Posterior cingulate gyrus (tissue), 11 donors: ENCODE data around the gene COX8C.

Source experiments
- DNase-seq, 10 donors: peaks; one replicate each; pipeline versions ENCODE4 v3.0.0 to v3.0.0-alpha.2; 2020 to 2021; ENCODE audit warnings: mixed read lengths in 3 of 10
- intact Hi-C: fragments of 100-400 bp; cut with DNase I; formaldehyde crosslinking; loops from one replicate; pipeline ENCODE4 v1.15.1; 2023

COX8C gene

GRCh38 chr14:93319958-93320357, 27.0 kb upstream of the COX8C start:
- intact Hi-C loops: no loop called here

GRCh38 chr14:93320489-93320888, 26.5 kb upstream of the COX8C start:
- intact Hi-C loops: no loop called here
- DNase-seq: no peak

More at GRCh38 chr14:93319958-93320357, 27.0 kb upstream of the COX8C start:
- no peak for DNase-seq

DNA sequence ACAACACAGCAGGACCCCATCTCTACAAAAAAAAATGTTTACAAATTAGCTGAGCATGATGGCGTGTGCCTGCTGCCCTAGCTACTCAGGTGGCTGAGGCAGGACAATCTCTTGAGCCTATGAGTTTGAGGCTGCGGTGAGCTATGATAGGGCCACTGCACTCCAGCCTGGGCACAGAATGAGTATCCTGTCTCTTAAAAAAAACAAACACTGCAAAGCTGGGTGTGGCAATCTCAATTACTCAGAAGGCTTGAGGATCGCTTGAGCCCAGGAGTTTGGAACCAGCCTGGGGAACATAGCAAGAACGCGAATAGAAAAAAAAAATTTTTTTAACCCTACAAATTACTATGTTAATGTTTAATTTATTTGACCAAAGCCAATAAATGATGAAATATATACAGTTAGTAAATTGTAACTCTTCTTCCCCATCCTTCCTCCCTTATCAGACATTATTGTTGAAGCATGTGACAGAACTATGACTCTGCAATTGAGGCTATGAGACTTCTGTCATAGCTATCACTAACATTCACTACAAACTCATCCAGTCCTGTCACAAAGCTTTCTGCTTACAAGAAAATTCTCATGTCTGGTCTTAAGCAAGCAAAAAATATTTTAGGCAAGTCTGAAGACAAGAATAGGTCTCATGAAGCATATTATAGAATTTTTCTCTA, 23.9 kb upstream of the COX8C start:
- intact Hi-C loops: no loop called here
- no peak for DNase-seq

GRCh38 chr14:93323600-93324174, 23.3 kb upstream of the COX8C start:
- intact Hi-C loops: no loop called here

GRCh38 chr14:93326196-93326595, 20.8 kb upstream of the COX8C start:
- DNase-seq: no peak

More at GRCh38 chr14:93323600-93324174, 23.3 kb upstream of the COX8C start:
- no peak for DNase-seq

DNA sequence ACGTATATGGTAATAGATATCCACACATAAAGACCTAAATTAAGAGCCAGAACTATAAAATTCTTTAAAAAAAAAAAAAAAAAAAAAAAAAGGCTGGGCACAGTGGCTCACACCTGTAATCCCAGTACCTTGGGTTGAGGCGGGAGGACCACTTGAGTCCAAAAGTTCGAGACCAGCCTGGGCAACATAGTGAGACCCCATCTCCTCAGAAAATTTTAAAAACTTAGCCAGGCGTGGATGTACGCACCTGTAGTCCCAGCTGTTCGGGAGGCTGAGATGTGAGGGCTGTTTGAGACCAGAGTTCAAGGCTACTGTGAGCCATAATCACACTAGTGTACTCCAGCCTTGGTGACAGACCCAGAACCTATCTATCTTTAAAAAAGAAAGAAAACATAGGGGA, 18.4 kb upstream of the COX8C start:
- intact Hi-C loops: no loop called here
- no peak for DNase-seq

More at GRCh38 chr14:93326196-93326595, 20.8 kb upstream of the COX8C start:
- intact Hi-C loops: no loop called here

GRCh38 chr14:93329965-93330608, 16.9 kb upstream of the COX8C start:
- no peak for DNase-seq
- intact Hi-C loops: loop anchor here (5.0 to 10.0 kb wide), 4 partner anchors 55 to 205 kb away; partner anchors contain the start of gene LYSET

GRCh38 chr14:93330609-93331000, 16.4 kb upstream of the COX8C start:
- DNase-seq: no peak
- intact Hi-C loops: loop anchor here (5.0 to 10.0 kb wide), 4 partner anchors 54 to 204 kb away; partner anchors contain the start of gene LYSET

- peak in 1 of 10 donors; percentile 63 for DNase-seq
- intact Hi-C loops: loop anchor here (5.0 to 10.0 kb wide), 4 partner anchors 54 to 204 kb away; partner anchors contain the start of gene LYSET
Measured at GRCh38 chr14:93331002-93331727, 15.8 kb upstream of the COX8C start.

- intact Hi-C loops: loop anchor here (1.0 to 10.0 kb wide), 5 partner anchors 53 to 203 kb away; partner anchors contain the start of genes GON7, LYSET and UBR7
- DNase-seq: no peak
Measured at GRCh38 chr14:93331728-93332396, 15.1 kb upstream of the COX8C start.

DNA sequence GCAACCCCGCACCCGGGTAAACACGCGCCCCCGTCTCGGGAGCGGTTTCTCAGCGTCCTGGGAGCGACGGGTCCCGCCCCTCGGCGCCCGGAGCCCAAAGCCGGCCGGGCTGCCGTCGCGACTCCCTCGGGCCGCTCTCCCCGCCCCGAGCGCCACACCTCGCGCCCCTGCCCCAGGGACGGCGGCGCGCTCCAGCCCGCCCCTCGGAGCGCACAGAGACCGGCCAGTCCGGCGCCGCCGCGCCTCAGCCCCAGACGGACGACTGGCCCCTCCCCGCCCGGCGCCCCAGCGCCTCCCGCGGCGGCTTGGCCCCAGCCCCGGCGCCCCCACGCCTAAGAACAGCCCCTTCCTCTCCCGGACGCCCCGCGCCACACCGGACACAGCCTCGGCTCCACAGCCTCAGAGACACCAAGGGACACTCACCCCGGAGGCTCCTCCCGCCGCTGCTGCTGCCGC, 14.6 kb upstream of the COX8C start:
- DNase-seq: peak in 8 of 10 donors; percentile 19 to 89 (median 46)
- intact Hi-C loops: loop anchor here (1.0 to 10.0 kb wide), 5 partner anchors 52 to 202 kb away; partner anchors contain the start of genes GON7, LYSET and UBR7

DNA sequence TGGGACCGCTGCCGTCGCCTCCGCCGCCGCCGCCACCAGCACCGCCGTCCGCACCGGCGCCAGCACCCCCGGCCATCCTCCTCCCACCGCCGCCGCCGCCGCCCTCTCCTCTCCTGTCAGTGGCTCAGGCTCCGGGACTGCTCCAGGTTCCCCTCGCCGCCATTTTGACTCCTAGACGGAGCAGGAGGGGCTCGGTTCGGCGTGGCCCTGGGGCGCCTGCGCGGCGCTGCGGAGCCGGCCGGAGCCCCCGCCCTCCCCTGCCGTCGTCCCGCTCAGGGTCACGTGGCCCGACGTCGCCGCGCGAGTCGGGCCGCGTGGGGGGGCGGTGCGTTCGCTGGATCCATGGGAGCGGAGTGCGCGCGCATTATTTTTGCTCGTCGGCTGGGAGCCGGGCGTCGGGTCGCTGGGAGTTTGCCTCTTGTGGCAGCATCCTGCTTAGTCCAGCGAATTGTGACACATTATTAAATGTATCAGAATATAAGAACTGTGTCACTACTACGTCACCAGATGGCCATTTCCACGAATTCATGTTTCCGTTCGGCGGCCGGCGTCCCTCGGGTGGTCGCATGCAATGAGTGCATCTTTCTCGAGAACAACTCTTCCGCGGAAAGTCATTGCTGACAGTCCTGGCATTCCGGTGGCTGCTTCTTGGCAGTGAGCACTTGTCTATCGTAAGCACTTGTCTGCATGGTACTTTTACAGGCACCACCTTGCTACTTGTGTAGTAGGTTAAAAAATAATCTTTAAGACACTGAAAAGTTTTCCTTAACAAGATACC, 13.9 kb upstream of the COX8C start, which contains the start of gene BTBD7:
TSS of gene BTBD7 (minus strand) at position 184 of the 778 bp plus-strand sequence. CDS start 36,985 bp downstream, outside the sequence.
- DNase-seq: peak; percentile 87 to 99 (median 92)
- intact Hi-C loops: loop anchor here (1.0 to 10.0 kb wide), 6 partner anchors 52 to 202 kb away; partner anchors contain the start of genes GON7, LYSET, UBR7 and UNC79

GRCh38 chr14:93333631-93334103, 13.3 kb upstream of the COX8C start:
- DNase-seq: no peak
- intact Hi-C loops: loop anchor here (1.0 to 10.0 kb wide), 5 partner anchors 51 to 201 kb away; partner anchors contain the start of genes LYSET and UNC79

DNA sequence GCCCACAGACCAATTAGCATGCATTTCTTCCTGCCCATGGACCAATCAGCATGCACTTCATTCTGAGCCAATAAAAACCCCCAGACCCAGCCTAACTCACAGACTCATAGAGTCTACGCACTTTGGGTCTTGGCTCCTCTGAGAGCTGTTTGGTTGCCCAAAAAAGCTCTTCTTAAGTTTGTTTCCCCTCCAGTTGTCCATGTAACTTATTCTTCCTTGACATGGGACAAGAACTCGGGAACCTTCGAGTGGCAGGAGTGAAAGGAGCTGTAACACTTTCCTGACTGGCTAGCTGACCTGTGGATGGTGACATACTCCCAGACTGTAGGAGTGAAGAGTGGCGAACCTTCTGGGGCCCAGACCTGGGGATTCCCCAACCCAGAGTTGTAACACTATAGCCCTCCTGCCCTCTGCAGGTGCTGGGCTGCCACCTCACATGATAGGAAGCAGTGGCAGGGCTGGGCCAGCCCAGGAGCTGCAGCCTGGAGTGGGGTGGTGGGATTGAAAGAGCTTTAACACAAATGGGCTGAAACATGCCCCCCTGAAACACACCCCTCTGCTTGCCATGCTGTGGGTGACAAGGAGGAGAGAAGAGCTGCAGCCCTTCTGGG, 9.7 kb upstream of the COX8C start:
- peak in 1 of 10 donors; percentile 74 for DNase-seq
- intact Hi-C loops: loop anchor here (10.0 kb wide), 2 partner anchors 48 to 198 kb away; no protein-coding TSS in a partner anchor

GRCh38 chr14:93337884-93338283, 9.1 kb upstream of the COX8C start:
- peak in 1 of 10 donors; percentile 71 for DNase-seq
- intact Hi-C loops: loop anchor here (10.0 kb wide), 2 partner anchors 47 to 197 kb away; no protein-coding TSS in a partner anchor

DNA sequence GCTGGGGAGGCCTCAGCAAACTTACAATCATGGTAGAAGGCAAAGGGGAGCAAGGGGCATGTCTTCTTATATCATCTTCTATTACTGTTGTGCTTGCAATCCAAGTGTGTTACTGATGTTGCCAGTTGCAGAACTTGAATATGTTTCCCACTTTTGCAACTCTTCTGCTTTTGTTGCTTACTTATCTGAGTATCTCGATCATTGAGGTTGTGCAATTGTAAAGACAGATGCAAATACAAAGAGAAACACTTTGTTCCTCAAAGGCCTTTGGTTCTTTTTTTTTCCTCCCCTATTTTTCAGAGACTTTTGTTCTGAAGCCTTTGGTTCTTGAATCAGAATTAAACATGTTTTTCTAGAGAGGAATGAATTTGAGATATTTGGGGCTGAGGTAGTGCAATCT, 3.7 kb upstream of the COX8C start:
- DNase-seq: no peak
- intact Hi-C loops: no loop called here

DNA sequence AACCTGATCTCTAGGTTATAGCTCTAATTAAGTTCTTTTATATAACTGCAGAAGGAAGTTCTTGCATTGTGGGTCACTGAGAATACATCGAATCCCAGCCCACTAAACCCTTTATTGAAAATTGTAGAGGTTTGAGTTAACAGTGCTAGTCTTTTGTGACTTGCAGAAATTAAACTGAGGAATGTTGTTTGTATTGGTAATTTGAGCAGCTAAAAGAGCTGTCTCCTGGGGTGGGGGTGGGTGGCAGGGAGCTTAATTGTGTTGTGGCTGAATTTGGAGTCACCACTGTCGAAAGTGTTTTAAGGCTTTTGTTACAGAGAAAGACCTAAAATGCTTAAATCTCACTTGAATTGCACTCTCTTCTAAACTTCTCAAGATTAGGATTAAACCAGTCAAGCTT, 3.2 kb upstream of the COX8C start:
- intact Hi-C loops: no loop called here
- no peak for DNase-seq

- DNase-seq: no peak
- intact Hi-C loops: no loop called here
Measured at GRCh38 chr14:93347850-93348249, 868 bp downstream of the COX8C start.
